Tibial nerve (tissue), 4 donors: ENCODE measurements around the gene SOD2. TPM values are rescaled to one million over a fixed set of nuclear protein-coding genes. Genes with fewer than 3 reads are reported as not detected.
A peak's percentile ranks its signal among the peaks of the same experiment; 100 is the strongest.

ENCODE experiments used
- DNase-seq, 2 donors: peaks; one replicate each; pipeline ENCODE4 v3.0.0-alpha.2; 2019; ENCODE audit warnings: low spot score in 2 of 2
- H3K27ac ChIP-seq, 4 donors: fragments of 200-600 bp; sonication (generic) in 3 of 4; one replicate each; pipeline ENCODE4 v1.5.1; 2017 to 2019; ENCODE audit warnings: mild to moderate bottlenecking in 1 of 4
- H3K27me3 ChIP-seq, 2 donors: fragments of 200-600 bp; sonication (generic) in 1 of 2; one replicate each; pipeline versions ENCODE4 v1.5.1 to v1.6.0; 2017 to 2019
- H3K36me3 ChIP-seq, 3 donors: fragments of 200-600 bp; sonication (generic); one replicate each; pipeline ENCODE4 v1.5.1; 2018 to 2019
- H3K4me1 ChIP-seq, 4 donors: fragments of 200-600 bp; sonication (generic) in 3 of 4; one replicate each; pipeline ENCODE4 v1.5.1; 2017 to 2019
- H3K4me3 ChIP-seq, 4 donors: fragments of 200-600 bp; sonication (generic) in 3 of 4; one replicate each; pipeline ENCODE4 v1.5.1; 2017 to 2019; ENCODE audit warnings: mild to moderate bottlenecking in 1 of 4, moderate library complexity in 1 of 4
- H3K9me3 ChIP-seq, 4 donors: fragments of 200-600 bp; sonication (generic) in 3 of 4; one replicate each; pipeline ENCODE4 v1.5.1; 2017 to 2019
- CTCF ChIP-seq, 5 experiments: fragments of 200-600 bp in 3 of 5; fragments of 450-650 bp in 2 of 5; sonication (generic) in 3 of 5; IDR thresholded peaks; one replicate each; pipeline ENCODE4 v1.5.1; 2016 to 2019; ENCODE audit warnings: antibody characterized with exemption in 5 of 5, mild to moderate bottlenecking in 3 of 5, moderate library complexity in 2 of 5
- EP300 ChIP-seq, 2 donors: sonication (generic); formaldehyde crosslinking; IDR thresholded peaks; one replicate each; pipeline ENCODE4 v1.6.1; 2017; ENCODE audit warnings: antibody characterized with exemption in 2 of 2, mild to moderate bottlenecking in 1 of 2
- POLR2A ChIP-seq, 2 donors: fragments of 450-650 bp; IDR thresholded peaks; one replicate each; pipeline ENCODE4 v1.6.1; 2017; ENCODE audit warnings: antibody characterized with exemption in 2 of 2, mild to moderate bottlenecking in 2 of 2, moderate library complexity in 2 of 2
- WGBS, 2 donors: methylation state at CpG; one replicate each; pipeline ENCODE4 v1.1.5; 2018; 5-methylcytosine and 5-hydroxymethylcytosine counted together
- total RNA-seq, 4 donors: library from RNA; depleted of rRNA; stranded (reverse); fragments of >200 nt; gene quantifications; one replicate each; pipeline ENCODE4 v1.1.0, GENCODE V29; 2016

SOD2 gene
- total RNA-seq, 4 donors from 2014 or later: 95.6 to 457 (median 287) TPM

GRCh38 chr6:159688266-159688905 lies 4.7 kb downstream of the SOD2 start:
- peak overlapping the region in 1 of 4 donors; percentile 14 for H3K4me3 ChIP-seq
- TF ChIP-seq POLR2A (IDR thresholded peaks at IDR 0.05) (no peak), CTCF (IDR thresholded peaks at IDR 0.05) (no peak), EP300 (IDR thresholded peaks at IDR 0.05) (no peak)
- peaks cover 0 to 57% (median 0%) of the 10 kb centered on the region in 3 donors for H3K36me3 ChIP-seq
- H3K27ac ChIP-seq: peak overlapping the region in 2 of 4 donors; percentile 2 to 20
- no peak for DNase-seq
- H3K9me3 ChIP-seq: no peaks in the 10 kb centered on the region
- 77 to 78% methylated on average over 5 of the region's 5 CpGs for WGBS, 2 donors
- no peaks in the 10 kb centered on the region for H3K27me3 ChIP-seq
- peaks cover 0 to 77% (median 21%) of the 10 kb centered on the region in 4 donors for H3K4me1 ChIP-seq

GRCh38 chr6:159687341-159687740 lies 5.7 kb downstream of the SOD2 start:
- DNase-seq: no peak
- peaks cover 0 to 86% (median 22%) of the 10 kb centered on the region in 4 donors for H3K4me1 ChIP-seq
- peaks cover 0 to 66% (median 0%) of the 10 kb centered on the region in 3 donors for H3K36me3 ChIP-seq
- H3K9me3 ChIP-seq: no peaks in the 10 kb centered on the region
- H3K27ac ChIP-seq: no peak overlapping the region
- H3K27me3 ChIP-seq: no peaks in the 10 kb centered on the region
- no peak overlapping the region for H3K4me3 ChIP-seq
- TF ChIP-seq POLR2A (IDR thresholded peaks at IDR 0.05) (no peak), CTCF (IDR thresholded peaks at IDR 0.05) (no peak), EP300 (IDR thresholded peaks at IDR 0.05) (no peak)
- WGBS, 2 donors: 92 to 93% methylated on average over 9 of the region's 9 CpGs

GRCh38 chr6:159686703-159687102 lies 6.3 kb downstream of the SOD2 start:
- 72 to 78% methylated on average over 3 of the region's 3 CpGs for WGBS, 2 donors
- H3K27ac ChIP-seq: no peak overlapping the region
- no peak overlapping the region for H3K4me3 ChIP-seq
- TF ChIP-seq POLR2A (IDR thresholded peaks at IDR 0.05): no peak
- no peak for TF ChIP-seq CTCF (IDR thresholded peaks at IDR 0.05)
- no peak for TF ChIP-seq EP300 (IDR thresholded peaks at IDR 0.05)
- no peak for DNase-seq
- H3K4me1 ChIP-seq: peaks cover 0 to 88% (median 19%) of the 10 kb centered on the region in 4 donors
- no peaks in the 10 kb centered on the region for H3K9me3 ChIP-seq
- H3K36me3 ChIP-seq: peaks cover 0 to 72% (median 0%) of the 10 kb centered on the region in 3 donors
- no peaks in the 10 kb centered on the region for H3K27me3 ChIP-seq

GRCh38 chr6:159686040-159686439 lies 7.0 kb downstream of the SOD2 start:
- Histone ChIP-seq H3K4me1 (peaks cover 0 to 88% (median 17%) of the 10 kb centered on the region in 4 donors), H3K27ac (no peak overlapping the region), H3K27me3 (no peaks in the 10 kb centered on the region), H3K4me3 (no peak overlapping the region), H3K36me3 (peaks cover 0 to 79% (median 0%) of the 10 kb centered on the region in 3 donors), H3K9me3 (no peaks in the 10 kb centered on the region)
- WGBS, 2 donors: 63 to 65% methylated on average over 5 of the region's 5 CpGs
- no peak for TF ChIP-seq POLR2A (IDR thresholded peaks at IDR 0.05)
- no peak for TF ChIP-seq CTCF (IDR thresholded peaks at IDR 0.05)
- no peak for TF ChIP-seq EP300 (IDR thresholded peaks at IDR 0.05)
- DNase-seq: no peak

GRCh38 chr6:159684013-159684304 lies 9.1 kb downstream of the SOD2 start:
- H3K36me3 ChIP-seq: peaks cover 0 to 81% (median 2%) of the 10 kb centered on the region in 3 donors
- TF ChIP-seq EP300 (IDR thresholded peaks at IDR 0.05) (no peak), POLR2A (IDR thresholded peaks at IDR 0.05) (no peak), CTCF (IDR thresholded peaks at IDR 0.05) (no peak)
- H3K4me3 ChIP-seq: no peak overlapping the region

More at GRCh38 chr6:159684013-159684304, 9.1 kb downstream of the SOD2 start:
- H3K4me1 ChIP-seq: peaks cover 0 to 71% (median 9%) of the 10 kb centered on the region in 4 donors
- H3K27ac ChIP-seq: no peak overlapping the region
- DNase-seq: no peak
- H3K9me3 ChIP-seq: no peaks in the 10 kb centered on the region
- H3K27me3 ChIP-seq: no peaks in the 10 kb centered on the region
- 91 to 93% methylated on average over 1 of the region's 1 CpG for WGBS, 2 donors
